HG03571 (cell line): Measurements from ENCODE around the gene CNTNAP2.

Experiments used
- ATAC-seq: cut with Tn5 transposase; IDR thresholded peaks from one replicate; pipeline ENCODE4 v1.9.1; 2021; ENCODE audit not compliant: unreplicated experiment

The CNTNAP2 gene

GRCh38 chr7:147196481-147196880 lies 1079.9 kb downstream of the CNTNAP2 start:
- ATAC-seq: no peak

- ATAC-seq: no peak
Observed at GRCh38 chr7:147197006-147197405, 1080.4 kb downstream of the CNTNAP2 start.

DNA sequence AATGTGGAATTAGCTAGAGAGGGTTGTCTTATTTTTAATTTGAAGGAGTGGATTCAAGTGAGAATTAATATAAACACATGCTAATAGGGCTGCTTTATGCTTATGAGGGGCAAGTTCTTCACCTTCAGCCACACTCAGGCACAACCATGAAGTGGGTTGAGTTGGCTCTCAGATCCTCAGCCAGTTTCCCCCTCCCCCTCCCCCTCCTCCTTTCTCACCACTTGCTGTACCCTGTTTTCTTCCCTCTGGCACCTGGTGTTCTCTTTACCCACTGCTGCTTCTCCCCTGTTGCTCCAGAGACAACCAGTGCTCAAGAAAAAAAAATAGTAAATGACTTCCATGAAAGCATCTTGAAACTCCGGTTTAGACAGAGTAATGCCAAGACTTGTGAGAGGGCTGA lies 1083.3 kb downstream of the CNTNAP2 start:
- no peak for ATAC-seq

- no peak for ATAC-seq
Observed at GRCh38 chr7:147207988-147208387, 1091.4 kb downstream of the CNTNAP2 start.

DNA sequence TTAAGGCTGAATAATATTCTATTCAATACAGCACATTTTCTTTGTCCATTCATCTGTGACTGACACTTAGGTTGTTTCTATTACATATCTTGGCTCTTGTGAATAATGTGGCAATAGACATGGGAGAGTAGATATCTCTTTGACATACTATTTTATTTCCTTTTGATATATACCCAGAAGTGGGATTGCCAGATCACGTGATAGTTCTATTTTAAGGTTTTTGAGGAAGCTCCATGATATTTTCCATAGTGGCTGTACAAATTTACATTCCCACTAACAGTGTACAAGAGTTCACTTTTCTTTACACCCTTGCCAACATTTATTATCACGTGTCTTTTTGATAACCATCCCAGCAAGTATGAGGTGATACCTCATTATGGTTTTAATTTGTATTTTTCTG lies 1114.7 kb downstream of the CNTNAP2 start:
- no peak for ATAC-seq

DNA sequence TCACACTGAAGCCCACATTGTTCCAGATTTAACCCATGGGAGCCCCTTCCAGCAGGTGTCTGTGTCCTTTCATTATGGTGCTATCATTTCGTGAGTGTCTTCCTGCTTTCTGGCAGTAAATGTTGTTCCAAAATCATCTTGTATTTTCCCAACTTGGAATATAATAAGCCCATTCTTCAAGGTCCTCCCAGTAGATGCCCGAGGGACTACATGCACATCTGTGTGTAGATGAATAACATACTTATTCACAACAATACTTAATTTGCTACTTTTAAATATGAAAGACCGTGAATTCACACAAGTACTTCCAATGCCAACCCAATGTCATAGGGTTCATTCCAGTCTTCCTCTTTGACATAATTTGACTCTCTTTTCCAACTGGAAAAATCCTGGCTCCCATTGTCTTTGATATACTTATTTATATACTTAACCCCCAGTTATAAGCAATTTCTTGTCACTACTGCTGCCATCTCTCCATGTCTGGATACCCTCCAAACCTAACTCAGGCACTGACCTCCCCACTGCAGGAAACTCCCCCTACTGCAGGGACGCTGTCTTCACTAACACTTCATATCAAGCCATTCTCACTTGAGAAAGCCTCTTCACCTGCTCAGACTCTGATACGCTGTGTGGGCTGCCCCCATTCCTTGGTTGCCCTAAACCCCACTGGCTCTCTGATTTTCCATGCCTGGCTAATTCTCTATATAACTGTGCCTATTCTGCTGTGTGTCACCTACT lies 1119.2 kb downstream of the CNTNAP2 start:
- ATAC-seq: no peak

GRCh38 chr7:147240468-147240867 lies 1123.9 kb downstream of the CNTNAP2 start:
- no peak for ATAC-seq

GRCh38 chr7:147245274-147245673 lies 1128.7 kb downstream of the CNTNAP2 start:
- no peak for ATAC-seq

- ATAC-seq: no peak
Observed at GRCh38 chr7:147249956-147250355, 1133.4 kb downstream of the CNTNAP2 start.

- ATAC-seq: no peak
Observed at GRCh38 chr7:147251751-147252325, 1135.2 kb downstream of the CNTNAP2 start.

DNA sequence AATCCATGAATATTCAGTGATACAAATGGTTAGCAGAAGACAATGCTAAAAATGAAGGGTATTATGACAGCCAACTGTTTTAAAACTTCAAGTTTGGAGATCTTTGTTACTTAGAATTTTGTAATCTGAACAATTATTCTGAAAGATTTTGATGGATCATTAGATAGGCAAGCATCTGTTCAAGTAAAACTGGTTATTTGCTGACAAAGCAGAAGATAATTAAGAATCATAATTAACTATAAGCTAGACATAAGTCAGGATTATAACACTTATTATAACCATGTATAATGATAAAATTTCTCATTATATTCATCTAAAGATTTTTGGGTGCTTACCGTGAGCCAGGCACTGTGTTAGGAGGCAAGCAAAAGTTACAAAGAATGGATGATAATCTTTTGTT lies 1145.1 kb downstream of the CNTNAP2 start:
- ATAC-seq: no peak

- ATAC-seq: no peak
Observed at GRCh38 chr7:147265528-147265927, 1148.9 kb downstream of the CNTNAP2 start.

GRCh38 chr7:147276106-147276505 lies 1159.5 kb downstream of the CNTNAP2 start:
- no peak for ATAC-seq

DNA sequence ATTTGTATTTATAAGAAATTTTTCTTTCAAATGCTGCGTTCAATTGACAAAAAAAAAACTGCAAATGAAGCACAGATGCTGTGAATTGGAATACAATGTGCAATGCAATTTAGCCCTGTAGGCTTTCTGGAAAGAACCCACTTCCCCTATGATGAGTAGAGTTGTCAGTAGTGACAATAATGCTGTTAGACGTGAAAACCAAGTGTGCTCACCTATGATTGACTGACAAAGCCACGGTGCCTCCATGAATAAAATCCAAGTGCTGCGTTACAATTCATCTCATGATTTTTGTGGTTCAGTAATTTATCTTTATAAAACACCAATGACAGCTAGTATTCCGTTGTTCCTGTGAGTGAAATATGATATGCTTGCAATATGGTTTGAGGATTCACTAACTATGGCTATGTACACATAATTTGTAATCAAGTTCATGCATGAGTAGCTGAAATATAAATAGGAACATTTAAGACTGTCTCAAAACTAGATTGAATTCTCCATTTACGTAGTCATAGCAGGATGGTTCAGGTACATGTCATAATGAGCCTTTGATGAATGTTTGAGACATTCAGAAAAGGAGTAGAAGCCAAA lies 1160.3 kb downstream of the CNTNAP2 start:
- no peak for ATAC-seq

- no peak for ATAC-seq
Observed at GRCh38 chr7:147279514-147279913, 1162.9 kb downstream of the CNTNAP2 start.

DNA sequence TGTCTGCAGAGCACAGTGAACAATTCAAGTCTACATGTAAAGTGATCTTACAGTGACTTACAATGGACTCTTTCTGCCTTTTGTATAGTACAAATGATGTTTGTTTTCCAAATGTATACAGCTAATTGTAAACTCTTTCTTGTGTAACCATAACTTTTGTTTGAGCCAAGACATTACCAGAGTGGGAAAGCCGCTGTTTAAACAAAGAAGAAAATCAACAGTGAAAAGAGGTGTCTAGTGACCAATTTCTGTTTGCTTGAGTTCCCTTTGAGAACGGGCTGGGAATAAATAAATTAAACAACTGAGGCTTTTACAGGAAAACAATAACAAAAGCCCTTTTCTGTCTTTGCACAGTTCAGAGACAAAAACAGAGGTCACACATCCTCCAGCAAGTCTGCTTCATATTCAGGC lies 1163.4 kb downstream of the CNTNAP2 start:
- ATAC-seq: no peak

DNA sequence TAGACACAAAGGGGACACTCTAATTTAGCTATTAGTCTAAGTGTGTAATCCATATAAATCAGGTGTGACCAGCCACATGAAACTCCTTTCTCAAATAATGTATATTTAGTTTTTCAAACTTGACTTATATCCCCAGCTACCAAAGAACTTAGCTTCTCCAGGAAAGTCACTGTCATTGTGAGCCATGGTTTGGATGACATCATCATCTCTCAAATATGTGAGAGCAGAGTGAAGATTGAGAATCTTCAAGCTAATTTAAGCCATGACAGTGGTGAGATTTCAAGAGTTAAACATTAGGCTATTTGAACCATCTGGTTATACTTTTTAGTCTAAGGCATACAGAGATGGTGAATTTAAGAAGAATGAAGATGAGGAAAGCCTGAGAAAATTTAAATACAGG lies 1165.6 kb downstream of the CNTNAP2 start:
- no peak for ATAC-seq

GRCh38 chr7:147296201-147296600 lies 1179.6 kb downstream of the CNTNAP2 start:
- ATAC-seq: no peak

DNA sequence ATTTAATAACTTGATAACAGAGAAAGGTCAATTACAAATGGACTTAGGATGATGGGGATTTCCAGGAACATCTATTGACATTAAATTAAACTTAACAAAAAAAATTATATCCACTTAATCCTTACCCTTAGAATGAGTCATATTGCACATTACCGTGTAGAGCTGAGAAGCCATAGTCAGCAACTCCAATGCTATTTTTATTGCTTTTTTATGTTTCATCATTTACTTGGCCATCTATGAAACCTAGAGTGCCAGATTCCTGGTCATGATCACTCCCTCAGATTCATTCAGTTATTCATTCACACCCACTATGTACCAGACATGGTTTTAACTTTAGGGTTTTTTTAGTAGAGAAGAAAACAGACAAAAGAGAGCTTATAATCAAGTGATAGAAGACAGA lies 1180.4 kb downstream of the CNTNAP2 start:
- ATAC-seq: no peak

- no peak for ATAC-seq
Observed at GRCh38 chr7:147298611-147299043, 1182.0 kb downstream of the CNTNAP2 start.

DNA sequence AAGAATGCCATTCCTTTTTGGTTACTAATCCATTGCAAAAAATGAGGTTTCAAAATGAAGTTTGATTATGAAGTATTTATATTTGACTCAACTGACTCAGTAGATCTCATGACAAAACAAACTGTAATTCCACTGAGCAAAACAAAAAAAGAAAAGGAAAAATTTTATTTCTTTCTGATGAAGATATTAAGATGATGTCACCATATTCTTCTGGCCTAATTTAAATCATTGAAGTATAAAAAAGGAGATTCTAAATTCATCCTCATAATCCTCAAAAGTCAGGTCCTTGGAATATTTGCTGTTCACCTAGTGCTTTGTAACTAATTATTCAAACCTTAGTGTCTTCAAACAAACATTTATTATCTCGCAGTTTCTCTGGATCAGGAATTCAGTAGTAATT lies 1183.7 kb downstream of the CNTNAP2 start:
- ATAC-seq: no peak

GRCh38 chr7:147304376-147304775 lies 1187.8 kb downstream of the CNTNAP2 start:
- ATAC-seq: no peak
